SK-N-DZ (cell line): Measurements from ENCODE around the gene HHIPL1.

ENCODE experiments used
- DNase-seq: peaks from one replicate; pipeline ENCODE4 v3.0.0-alpha.2; 2015; ENCODE audit warnings: low spot score

Gene HHIPL1

DNA sequence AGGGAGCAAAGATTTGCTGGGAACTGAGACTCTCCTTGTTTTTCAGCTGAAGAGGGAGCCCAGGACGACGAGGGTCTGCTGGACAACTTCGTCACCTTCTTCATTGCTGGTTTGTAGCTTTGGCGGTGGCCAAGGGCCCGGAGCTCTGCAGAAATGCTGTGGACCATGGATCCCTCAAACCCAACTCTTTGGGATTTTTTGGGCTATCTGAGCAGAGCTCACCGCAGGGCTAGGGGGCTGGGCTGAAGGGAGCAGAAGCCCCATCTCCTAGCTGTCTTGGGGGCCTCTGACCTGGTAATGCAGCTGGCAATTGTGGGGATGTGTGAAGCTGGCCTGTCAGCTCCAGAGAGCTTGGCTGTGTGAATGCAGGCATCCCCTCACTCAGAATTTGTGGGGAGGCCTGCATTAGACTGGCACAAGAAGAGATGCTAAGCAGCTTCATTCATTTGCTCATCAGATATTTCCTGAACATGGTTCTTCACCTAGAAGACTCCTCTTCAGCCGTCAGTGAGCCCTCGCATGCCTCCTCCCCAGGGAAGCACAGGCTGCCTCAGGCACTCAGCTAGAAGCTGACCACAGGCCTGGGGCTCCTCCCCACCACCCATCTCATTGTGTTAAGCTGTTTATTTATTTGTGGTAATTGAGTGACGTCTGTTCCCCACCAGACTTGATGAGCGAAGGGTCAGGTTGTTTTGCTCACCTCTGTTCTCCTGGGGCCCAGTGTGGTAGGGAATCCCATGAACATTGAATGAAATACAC is 71.3 kb downstream of the HHIPL1 start:
- no peak for DNase-seq

GRCh38 chr14:99716850-99717681 is 72.1 kb downstream of the HHIPL1 start:
- DNase-seq, result no peak

DNA sequence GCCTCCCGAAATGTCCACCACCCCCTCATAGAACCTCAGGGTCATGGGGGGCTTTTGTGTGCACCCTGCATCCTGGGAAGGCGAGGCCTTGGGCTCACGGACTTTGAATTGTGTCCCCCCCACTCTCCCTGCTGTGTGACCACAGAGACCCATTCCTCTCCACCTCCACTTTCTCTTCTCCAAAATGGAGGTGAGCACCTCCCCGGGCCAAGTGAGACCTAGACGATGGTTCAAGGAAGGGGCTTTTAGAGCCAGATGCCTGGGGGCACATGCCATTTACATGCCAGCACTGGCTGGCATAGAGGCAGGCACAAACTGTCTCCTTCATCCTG is 72.7 kb downstream of the HHIPL1 start:
- no peak for DNase-seq

DNA sequence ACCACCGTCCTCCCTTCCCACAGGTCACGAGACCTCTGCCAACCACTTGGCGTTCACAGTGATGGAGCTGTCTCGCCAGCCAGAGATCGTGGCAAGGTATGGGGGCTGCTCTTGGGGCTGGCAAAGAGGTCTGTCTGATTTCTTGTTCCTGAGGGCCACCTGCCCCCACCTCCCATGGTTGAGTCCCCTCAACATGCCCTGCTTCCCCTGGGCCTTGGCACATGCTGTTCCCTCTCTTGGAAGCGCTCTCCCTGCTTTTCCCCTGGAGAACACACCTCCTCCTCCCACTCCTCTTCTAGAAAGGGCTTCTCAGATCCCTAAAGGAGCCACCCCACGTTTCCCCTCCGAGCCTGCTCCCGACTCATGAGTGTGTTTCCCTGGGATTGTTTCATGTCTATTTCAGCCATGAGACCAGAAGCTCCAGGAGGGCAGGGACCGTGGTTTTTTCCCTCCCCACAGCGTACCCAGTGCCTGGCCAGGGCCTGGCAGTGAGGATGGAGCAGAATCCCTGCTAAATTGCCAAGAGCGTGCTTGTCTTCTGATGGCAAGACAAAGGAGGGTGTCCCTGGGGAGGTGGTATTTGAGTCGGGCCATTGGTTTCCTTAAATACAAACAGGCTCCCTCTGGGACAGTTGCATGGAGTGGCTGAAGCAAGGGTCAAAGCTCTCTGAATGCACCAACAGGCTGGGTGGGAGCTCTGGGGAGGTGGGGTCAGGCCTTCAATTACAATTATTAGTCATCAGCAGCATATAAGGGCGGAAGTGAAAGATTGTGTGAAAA is 73.3 kb downstream of the HHIPL1 start:
- no peak for DNase-seq

DNA sequence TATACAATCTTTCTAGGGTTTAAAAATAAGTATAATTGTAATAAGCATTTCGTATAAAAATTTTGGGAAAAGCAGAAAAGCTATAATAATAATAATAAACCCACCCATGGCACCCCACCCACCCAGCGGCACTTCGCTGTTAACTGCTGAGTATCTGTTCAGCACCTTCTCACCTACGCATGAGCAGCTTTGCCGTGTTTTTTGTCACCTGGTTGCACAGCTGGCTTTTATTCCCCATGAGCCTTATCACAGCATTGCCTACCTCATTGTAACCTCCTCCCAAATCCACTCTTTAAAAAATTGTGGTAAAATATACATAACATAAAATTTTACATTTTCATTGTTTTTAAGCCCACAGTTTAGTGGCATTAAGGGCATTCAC is 73.9 kb downstream of the HHIPL1 start:
- no peak for DNase-seq

GRCh38 chr14:99720941-99721791 is 76.2 kb downstream of the HHIPL1 start:
- DNase-seq, result no peak

GRCh38 chr14:99721792-99722516 is 77.0 kb downstream of the HHIPL1 start:
- no peak for DNase-seq

DNA sequence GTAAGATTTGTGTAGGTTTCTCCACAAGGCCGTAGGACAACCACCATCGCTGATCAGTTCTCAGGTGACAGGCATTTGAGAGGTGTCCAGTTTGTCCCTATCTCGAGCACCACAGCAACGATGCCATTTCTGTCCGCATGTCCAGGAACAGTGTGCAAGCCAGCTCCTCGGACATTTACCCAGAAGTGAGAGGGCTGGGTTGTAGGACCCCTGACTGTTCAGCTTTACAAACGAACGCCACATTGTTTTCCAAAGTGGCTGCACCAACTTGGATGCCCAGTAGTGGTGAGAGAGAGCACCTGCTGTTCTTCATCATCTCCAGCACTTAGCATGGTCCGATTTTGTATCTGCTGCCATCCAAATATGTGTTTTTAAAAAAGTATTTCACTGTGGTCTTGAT is 77.8 kb downstream of the HHIPL1 start:
- no peak for DNase-seq

- peak; percentile 21 for DNase-seq
Observed at GRCh38 chr14:99724196-99724891, 79.4 kb downstream of the HHIPL1 start.

GRCh38 chr14:99724939-99725773 is 80.2 kb downstream of the HHIPL1 start:
- no peak for DNase-seq

DNA sequence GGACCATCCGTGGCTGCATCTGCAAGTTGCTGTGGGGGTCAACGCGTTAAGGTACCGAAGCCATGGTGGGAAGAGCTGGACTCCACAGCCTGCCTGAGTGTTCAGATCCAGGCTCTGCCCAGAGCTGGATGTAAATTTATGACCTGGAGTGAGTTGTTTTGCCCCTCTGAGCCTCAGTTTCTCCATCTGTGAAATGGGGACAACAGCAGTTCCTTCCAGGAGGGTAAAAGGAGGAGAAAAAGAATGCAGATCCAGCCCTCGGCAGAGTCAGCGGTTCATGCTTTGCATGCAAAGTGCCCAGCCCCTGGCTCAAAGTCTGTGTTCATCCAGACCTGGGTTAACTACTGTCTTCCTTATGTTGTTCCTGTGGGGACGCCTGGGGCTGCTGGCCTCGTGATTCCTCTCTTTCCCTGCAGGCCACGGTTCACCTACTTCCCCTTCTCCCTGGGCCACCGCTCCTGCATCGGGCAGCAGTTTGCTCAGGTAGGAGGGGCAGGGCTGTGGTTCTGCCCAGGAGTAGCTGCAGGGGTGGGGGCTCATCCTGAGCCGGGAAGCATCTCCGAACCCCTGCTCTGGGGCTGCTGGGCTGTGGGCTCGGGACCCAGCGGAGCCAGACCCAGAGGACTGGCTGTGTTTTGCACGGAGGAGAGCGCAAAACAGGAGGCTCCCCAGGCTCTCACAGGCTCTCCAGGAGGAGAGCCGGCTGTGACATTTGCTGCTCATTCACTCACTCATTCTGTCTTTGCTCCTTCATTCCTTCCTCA is 81.0 kb downstream of the HHIPL1 start:
- DNase-seq, result no peak

DNA sequence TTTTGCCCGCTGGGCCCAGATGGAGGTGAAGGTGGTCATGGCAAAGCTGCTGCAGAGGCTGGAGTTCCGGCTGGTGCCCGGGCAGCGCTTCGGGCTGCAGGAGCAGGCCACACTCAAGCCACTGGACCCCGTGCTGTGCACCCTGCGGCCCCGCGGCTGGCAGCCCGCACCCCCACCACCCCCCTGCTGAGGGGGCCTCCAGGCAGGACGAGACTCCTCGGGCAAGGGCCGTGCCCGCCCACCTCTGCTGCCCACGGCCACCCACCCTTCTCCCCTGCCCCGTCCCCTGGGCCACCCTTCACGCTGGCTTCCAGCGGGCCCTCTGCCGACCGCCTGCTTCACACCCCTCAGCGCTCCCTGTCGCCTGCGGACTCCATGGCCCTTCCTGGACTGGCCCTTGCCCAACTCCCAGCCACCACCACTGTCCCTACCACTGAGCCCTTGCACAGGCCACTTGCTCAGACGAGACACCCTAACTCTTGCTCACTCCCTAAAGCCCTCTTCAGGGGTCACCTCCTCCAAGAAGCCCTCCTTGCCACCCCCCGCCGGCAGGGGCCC is 81.7 kb downstream of the HHIPL1 start:
- no peak for DNase-seq

- no peak for DNase-seq
Observed at GRCh38 chr14:99727096-99727870, 82.4 kb downstream of the HHIPL1 start.

DNA sequence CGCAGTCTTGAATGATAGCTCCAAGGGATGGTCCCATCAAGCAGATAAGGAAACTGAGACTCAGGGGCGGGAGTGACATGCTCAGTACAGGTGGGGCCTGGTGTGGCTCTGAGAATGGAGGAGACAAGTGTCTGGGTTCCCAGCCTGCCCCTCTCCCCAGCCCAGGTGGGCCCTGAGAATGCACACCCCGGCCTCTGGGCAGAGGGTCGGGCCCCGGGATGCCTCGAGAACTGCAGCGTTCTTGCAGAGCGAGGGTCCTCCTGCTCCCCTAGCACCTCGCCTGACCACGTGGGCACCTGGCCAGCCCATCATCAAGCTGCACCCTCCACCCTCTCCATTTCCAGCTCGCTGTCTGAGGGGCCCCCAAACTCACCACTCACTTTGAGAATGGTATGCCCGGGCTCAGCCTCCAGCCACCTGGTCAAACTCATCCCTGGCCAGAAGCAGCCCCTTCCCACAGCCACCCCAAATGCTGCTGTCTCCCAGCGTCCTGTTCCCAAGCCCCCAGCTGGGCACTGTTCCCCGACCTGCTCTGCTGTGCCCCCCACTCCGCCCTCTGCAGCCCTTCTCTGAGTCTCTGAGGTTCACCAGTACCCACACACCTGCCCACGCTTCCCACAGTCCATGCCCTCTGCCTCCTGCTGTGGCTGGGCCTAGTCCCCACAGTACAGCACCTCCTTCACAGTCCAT is 83.4 kb downstream of the HHIPL1 start:
- no peak for DNase-seq

DNA sequence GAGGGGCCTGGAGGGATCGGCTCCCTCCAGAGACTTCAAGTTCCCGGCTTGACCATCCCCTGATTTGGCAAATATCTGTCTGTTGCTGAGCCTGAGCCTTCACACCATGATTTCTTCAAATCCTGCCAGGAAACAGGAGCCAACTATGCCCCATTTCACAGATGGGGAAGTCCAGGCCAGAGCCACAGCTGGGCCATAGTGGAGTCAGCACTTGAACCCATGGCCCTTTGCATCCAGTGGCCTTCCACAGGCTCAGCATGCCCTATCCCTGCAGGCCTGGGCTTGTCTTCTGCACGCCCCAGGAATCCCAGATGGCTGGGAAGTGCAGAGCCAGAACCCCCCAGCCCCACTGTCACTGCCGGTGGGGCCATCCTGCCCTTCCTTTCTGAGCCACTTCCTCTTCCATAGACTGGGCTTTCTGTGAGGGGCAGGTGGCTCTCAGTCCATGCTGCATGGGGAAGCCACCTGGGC is 84.1 kb downstream of the HHIPL1 start:
- DNase-seq, result no peak
